Natural killer cell treated with Interleukin-12 subunit alpha and Interleukin-12 subunit beta and Interleukin-15 and Interleukin-18, amount 100 ng/mL, for 72 hours (primary cell): Measurements from ENCODE around the gene ZNF688. TPM values are rescaled to one million over a fixed set of nuclear protein-coding genes. Genes with fewer than 3 reads are reported as not detected.

Experiments used
- ATAC-seq, 2 donors: fragments of 150-1000 bp; cut with Tn5 transposase in 1 of 2; sonication (Bioruptor Pico), chemical (Tn5 transposase) in 1 of 2; 2 replicates each; pipeline ENCODE4 v1.10.0; 2021
- DNase-seq: peaks from one replicate; pipeline ENCODE4 v3.0.0; 2022; ENCODE audit warnings: low spot score
- H3K27ac Mint-ChIP-seq, 2 donors: 1 replicate in 1 of 2; 2 replicates in 1 of 2; pipeline ENCODE4 v1.8.0; 2022; ENCODE audit warnings: mixed read lengths in 2 of 2, mild to moderate bottlenecking in 1 of 2, moderate library complexity in 1 of 2
- H3K27me3 Mint-ChIP-seq, 2 donors: 1 replicate in 1 of 2; 2 replicates in 1 of 2; pipeline ENCODE4 v1.8.0; 2022; ENCODE audit warnings: mixed read lengths in 2 of 2
- H3K36me3 Mint-ChIP-seq: one replicate; pipeline ENCODE4 v1.8.0; 2022; ENCODE audit warnings: mixed read lengths
- H3K4me1 Mint-ChIP-seq, 2 donors: 1 replicate in 1 of 2; 2 replicates in 1 of 2; pipeline ENCODE4 v1.8.0; 2022; ENCODE audit warnings: low read depth in 2 of 2, mixed read lengths in 2 of 2, mild to moderate bottlenecking in 1 of 2
- H3K4me3 Mint-ChIP-seq: one replicate; pipeline ENCODE4 v1.8.0; 2022; ENCODE audit warnings: mixed read lengths
- H3K9me3 Mint-ChIP-seq: 2 replicates; pipeline ENCODE4 v1.8.0; 2022; ENCODE audit warnings: mixed read lengths
- total RNA-seq, 2 donors: library from RNA; stranded (reverse); gene quantifications; one replicate each; pipeline ENCODE4 v1.2.3, GENCODE V29; 2022

The ZNF688 gene
- total RNA-seq, 2 donors from 2014 or later: 8.3 to 8.9 TPM

GRCh38 chr16:30569746-30570635 lies 1.5 kb downstream of the ZNF688 start:
- Mint-ChIP-seq H3K4me3 (no peak overlapping the region), H3K9me3 (no peaks in the 10 kb centered on the region), H3K27ac (peak overlapping the region in 1 of 2 donors; percentile 93), H3K4me1 (peaks cover 36 to 46% of the 10 kb centered on the region in 2 donors), H3K27me3 (no peaks in the 10 kb centered on the region), H3K36me3 (no peaks in the 10 kb centered on the region)
- no peak for DNase-seq
- no peak for ATAC-seq

- Mint-ChIP-seq H3K4me3 (no peak overlapping the region), H3K4me1 (peaks cover 36 to 43% of the 10 kb centered on the region in 2 donors), H3K27me3 (no peaks in the 10 kb centered on the region), H3K9me3 (no peaks in the 10 kb centered on the region), H3K36me3 (no peaks in the 10 kb centered on the region), H3K27ac (peak overlapping the region in 1 of 2 donors; percentile 73)
- ATAC-seq: no peak
- DNase-seq: no peak
Measured at GRCh38 chr16:30569281-30569680, 2.2 kb downstream of the ZNF688 start.

- peak; percentile 84 for DNase-seq
- peak; percentile 77 to 87 for ATAC-seq
- H3K9me3 Mint-ChIP-seq: no peaks in the 10 kb centered on the region
- no peaks in the 10 kb centered on the region for H3K36me3 Mint-ChIP-seq
- H3K4me1 Mint-ChIP-seq: peaks cover 31 to 38% of the 10 kb centered on the region in 2 donors
- H3K27ac Mint-ChIP-seq: peak overlapping the region; percentile 97 to 99
- H3K27me3 Mint-ChIP-seq: no peaks in the 10 kb centered on the region
- peak overlapping the region; percentile 85 for H3K4me3 Mint-ChIP-seq
Measured at GRCh38 chr16:30567991-30568638, 3.4 kb downstream of the ZNF688 start.

- Mint-ChIP-seq H3K4me1 (peaks cover 29 to 37% of the 10 kb centered on the region in 2 donors), H3K4me3 (peak overlapping the region; percentile 85), H3K27me3 (no peaks in the 10 kb centered on the region), H3K27ac (peak overlapping the region; percentile 97 to 99), H3K36me3 (no peaks in the 10 kb centered on the region), H3K9me3 (no peaks in the 10 kb centered on the region)
- peak; percentile 61 to 78 for ATAC-seq
- DNase-seq: peak; percentile 91
Measured at GRCh38 chr16:30567160-30567990, 4.1 kb downstream of the ZNF688 start.

DNA sequence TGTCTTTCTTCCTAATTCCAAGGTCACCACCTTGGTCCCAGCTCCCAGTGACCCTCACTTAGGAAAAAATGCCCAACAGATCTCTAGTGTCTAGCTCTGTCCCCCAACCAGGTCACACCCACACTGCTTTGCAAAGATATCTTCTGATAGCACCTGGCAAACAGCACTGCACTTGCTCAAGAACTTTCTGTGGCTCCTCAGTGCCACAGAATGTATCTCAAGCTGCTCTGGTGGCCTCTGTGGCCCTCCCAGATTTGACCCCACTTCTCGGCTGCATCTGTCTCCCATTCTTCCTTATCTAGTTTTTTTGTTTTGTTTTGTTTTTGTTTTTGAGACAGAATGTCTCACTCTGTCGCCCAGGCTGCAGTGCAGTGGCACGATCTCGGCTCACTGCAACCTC lies 5.0 kb downstream of the ZNF688 start:
- H3K27ac Mint-ChIP-seq: peak overlapping the region; percentile 97 to 99
- no peaks in the 10 kb centered on the region for H3K9me3 Mint-ChIP-seq
- DNase-seq (peak; percentile 12), ATAC-seq (no peak)
- H3K36me3 Mint-ChIP-seq: no peaks in the 10 kb centered on the region
- peaks cover 25 to 35% of the 10 kb centered on the region in 2 donors for H3K4me1 Mint-ChIP-seq
- no peaks in the 10 kb centered on the region for H3K27me3 Mint-ChIP-seq
- H3K4me3 Mint-ChIP-seq: peak overlapping the region; percentile 85

GRCh38 chr16:30565984-30566383 lies 5.5 kb downstream of the ZNF688 start:
- ATAC-seq: no peak
- peaks cover 25 to 37% of the 10 kb centered on the region in 2 donors for H3K4me1 Mint-ChIP-seq
- H3K27ac Mint-ChIP-seq: peak overlapping the region; percentile 97 to 99
- H3K9me3 Mint-ChIP-seq: no peaks in the 10 kb centered on the region
- no peaks in the 10 kb centered on the region for H3K36me3 Mint-ChIP-seq
- no peak for DNase-seq
- H3K4me3 Mint-ChIP-seq: no peak overlapping the region
- no peaks in the 10 kb centered on the region for H3K27me3 Mint-ChIP-seq

DNA sequence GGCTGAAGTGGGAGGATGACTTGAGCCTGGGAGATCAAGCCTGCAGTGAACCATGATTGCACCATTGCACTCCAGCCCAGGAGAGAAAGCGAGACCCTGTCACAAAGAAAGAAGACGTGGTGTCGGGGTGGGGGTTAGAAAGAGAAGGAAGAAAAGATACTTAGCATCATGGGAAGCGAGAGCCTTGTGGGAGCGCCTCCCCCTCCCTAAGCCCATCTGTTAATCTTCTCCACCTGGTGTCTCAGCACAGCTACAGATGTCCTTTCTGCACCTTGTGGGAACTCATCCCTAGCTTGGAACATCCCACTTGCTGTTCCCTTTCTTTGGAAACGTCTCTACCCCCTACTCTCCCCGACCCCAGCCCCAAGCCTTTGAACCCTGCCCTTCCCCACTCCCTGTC lies 6.0 kb downstream of the ZNF688 start:
- Mint-ChIP-seq H3K9me3 (no peaks in the 10 kb centered on the region), H3K27ac (peak overlapping the region in 1 of 2 donors; percentile 97), H3K36me3 (no peaks in the 10 kb centered on the region), H3K27me3 (no peaks in the 10 kb centered on the region), H3K4me1 (peaks cover 25 to 36% of the 10 kb centered on the region in 2 donors), H3K4me3 (no peak overlapping the region)
- DNase-seq (no peak), ATAC-seq (no peak)

- Mint-ChIP-seq H3K27ac (peak overlapping the region; percentile 86 to 96), H3K36me3 (no peaks in the 10 kb centered on the region), H3K4me3 (peak overlapping the region; percentile 79), H3K27me3 (no peaks in the 10 kb centered on the region), H3K4me1 (peaks cover 22 to 31% of the 10 kb centered on the region in 2 donors), H3K9me3 (no peaks in the 10 kb centered on the region)
- no peak for ATAC-seq
- DNase-seq: no peak
Measured at GRCh38 chr16:30562021-30562420, 9.5 kb downstream of the ZNF688 start.

GRCh38 chr16:30561089-30561816 lies 10.3 kb downstream of the ZNF688 start:
- H3K27me3 Mint-ChIP-seq: no peaks in the 10 kb centered on the region
- DNase-seq: peak; percentile 72
- no peak for ATAC-seq
- H3K9me3 Mint-ChIP-seq: no peaks in the 10 kb centered on the region
- H3K4me1 Mint-ChIP-seq: peaks cover 16 to 25% of the 10 kb centered on the region in 2 donors
- peak overlapping the region; percentile 79 for H3K4me3 Mint-ChIP-seq
- peak overlapping the region; percentile 86 to 96 for H3K27ac Mint-ChIP-seq
- no peaks in the 10 kb centered on the region for H3K36me3 Mint-ChIP-seq

- peak overlapping the region; percentile 78 to 93 for H3K27ac Mint-ChIP-seq
- H3K4me1 Mint-ChIP-seq: peaks cover 17 to 24% of the 10 kb centered on the region in 2 donors
- ATAC-seq: no peak
- peak overlapping the region; percentile 65 for H3K4me3 Mint-ChIP-seq
- no peaks in the 10 kb centered on the region for H3K27me3 Mint-ChIP-seq
- H3K36me3 Mint-ChIP-seq: no peaks in the 10 kb centered on the region
- no peak for DNase-seq
- H3K9me3 Mint-ChIP-seq: no peaks in the 10 kb centered on the region
Measured at GRCh38 chr16:30559690-30560089, 11.8 kb downstream of the ZNF688 start.

DNA sequence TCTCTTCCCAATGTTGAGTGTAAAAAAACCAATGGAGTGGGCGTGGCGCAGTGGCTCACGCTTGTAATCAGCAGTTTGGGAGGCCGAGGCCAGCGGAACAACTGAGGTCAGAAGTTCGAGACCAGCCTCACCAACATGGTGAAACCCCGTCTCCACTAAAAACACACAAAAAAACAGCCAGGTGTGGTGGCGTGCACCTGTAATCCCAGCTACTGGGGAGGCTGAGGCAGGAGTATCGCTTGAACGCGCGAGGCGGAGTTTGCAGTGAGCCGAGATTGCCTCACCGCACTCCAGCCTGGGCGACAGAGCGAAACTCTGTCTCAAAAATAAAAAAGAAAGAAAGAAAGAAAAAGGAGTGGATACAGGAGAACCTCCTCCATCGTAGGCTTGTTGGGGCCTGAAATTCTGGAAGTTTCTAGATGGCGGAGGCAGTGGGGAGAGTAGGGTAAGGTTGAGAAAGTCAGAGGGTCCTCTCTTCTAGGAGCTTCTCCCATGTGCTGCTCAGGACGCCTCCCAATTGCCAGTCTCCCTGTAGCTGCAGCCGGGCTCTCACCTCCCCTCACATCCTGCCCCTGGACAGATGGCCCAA lies 12.6 kb downstream of the ZNF688 start:
- Mint-ChIP-seq H3K27ac (peak overlapping the region; percentile 78 to 93), H3K4me1 (peaks cover 24 to 30% of the 10 kb centered on the region in 2 donors), H3K27me3 (no peaks in the 10 kb centered on the region), H3K4me3 (peak overlapping the region; percentile 84), H3K9me3 (no peaks in the 10 kb centered on the region), H3K36me3 (peaks cover 4% of the 10 kb centered on the region)
- ATAC-seq (no peak), DNase-seq (no peak)

- H3K9me3 Mint-ChIP-seq: no peaks in the 10 kb centered on the region
- H3K36me3 Mint-ChIP-seq: peaks cover 4% of the 10 kb centered on the region
- peak within 1 kb of the TSS; percentile 84 for H3K4me3 Mint-ChIP-seq
- ATAC-seq (peak; percentile 98 to 99), DNase-seq (peak; percentile 98)
- no peaks in the 10 kb centered on the region for H3K27me3 Mint-ChIP-seq
- H3K27ac Mint-ChIP-seq: peak within 1 kb of the TSS; percentile 78 to 93
- peaks cover 31 to 35% of the 10 kb centered on the region in 2 donors for H3K4me1 Mint-ChIP-seq
Measured at GRCh38 chr16:30557957-30558788, 13.3 kb downstream of the ZNF688 start, which contains the start of gene ZNF764. TSS of gene ZNF764 (minus strand) at chr16:30558374. CDS start at chr16:30558182, 192 bp downstream.
